Measurements from ENCODE around the gene GPX8. TPM values are rescaled to one million over a fixed set of nuclear protein-coding genes. Genes with fewer than 3 reads are reported as not detected.

GPX8 gene
- total and polyA plus RNA-seq, 2 of the 4 experiments (the other 2 are of a cell fraction): 131 to 166 TPM

DNA sequence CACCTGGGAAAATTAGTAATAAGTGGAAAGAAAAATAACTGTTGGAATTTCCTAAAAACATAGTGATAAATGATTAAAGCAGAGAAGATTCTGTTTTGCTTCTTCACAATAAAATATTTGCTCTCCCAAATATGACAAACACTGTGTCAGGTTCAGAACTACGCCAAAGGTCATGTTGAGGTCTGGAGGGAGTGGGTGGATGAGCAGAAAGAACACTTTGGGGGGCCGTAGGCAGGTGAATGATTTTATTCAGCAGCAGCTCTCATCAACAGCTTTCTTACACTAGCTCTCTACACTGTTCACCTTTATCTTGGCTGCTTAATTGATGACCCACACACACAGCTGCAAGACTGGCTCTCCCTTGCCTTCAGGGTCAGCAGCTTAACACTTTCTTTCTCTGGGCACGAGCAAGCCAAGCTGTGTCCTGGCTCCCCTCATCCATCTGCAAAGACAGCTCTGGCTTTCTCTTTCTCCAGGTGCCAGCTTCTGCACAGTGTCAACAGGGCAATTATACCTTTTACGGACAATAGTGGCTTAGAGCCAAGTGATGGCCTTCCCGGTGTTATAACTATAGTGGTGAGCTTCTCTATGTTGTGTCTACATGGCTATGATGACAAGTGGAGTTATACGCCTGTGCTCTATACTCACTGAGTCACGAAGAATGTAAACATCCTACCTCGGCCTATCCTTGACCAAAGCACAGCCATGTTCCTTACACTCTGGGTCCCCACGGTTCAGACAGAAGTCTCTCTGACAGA, 18.9 kb upstream of the GPX8 start:
- no peak for TF ChIP-seq FOS (IDR thresholded peaks at IDR 0.05; ENCODE audit: low read depth, low read length)
- TF ChIP-seq, protein P1, sequence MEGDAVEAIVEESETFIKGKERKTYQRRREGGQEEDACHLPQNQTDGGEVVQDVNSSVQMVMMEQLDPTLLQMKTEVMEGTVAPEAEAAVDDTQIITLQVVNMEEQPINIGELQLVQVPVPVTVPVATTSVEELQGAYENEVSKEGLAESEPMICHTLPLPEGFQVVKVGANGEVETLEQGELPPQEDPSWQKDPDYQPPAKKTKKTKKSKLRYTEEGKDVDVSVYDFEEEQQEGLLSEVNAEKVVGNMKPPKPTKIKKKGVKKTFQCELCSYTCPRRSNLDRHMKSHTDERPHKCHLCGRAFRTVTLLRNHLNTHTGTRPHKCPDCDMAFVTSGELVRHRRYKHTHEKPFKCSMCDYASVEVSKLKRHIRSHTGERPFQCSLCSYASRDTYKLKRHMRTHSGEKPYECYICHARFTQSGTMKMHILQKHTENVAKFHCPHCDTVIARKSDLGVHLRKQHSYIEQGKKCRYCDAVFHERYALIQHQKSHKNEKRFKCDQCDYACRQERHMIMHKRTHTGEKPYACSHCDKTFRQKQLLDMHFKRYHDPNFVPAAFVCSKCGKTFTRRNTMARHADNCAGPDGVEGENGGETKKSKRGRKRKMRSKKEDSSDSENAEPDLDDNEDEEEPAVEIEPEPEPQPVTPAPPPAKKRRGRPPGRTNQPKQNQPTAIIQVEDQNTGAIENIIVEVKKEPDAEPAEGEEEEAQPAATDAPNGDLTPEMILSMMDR (conservative IDR thresholded peaks at IDR 0.05; ENCODE audit: low read depth, low read length): no peak
- no peak for TF ChIP-seq POLR2A (IDR thresholded peaks at IDR 0.05; ENCODE audit: low read depth, low read length)
- TF ChIP-seq CEBPB (IDR thresholded peaks at IDR 0.05; ENCODE audit: low read depth, low read length): no peak
- no peak for TF ChIP-seq BHLHE40 (IDR thresholded peaks at IDR 0.05; ENCODE audit: low read depth, low read length)
- no peak for TF ChIP-seq RCOR1 (IDR thresholded peaks at IDR 0.05; ENCODE audit: insufficient replicate concordance, low read length)
- TF ChIP-seq CHD1 (IDR thresholded peaks at IDR 0.05; ENCODE audit: low read depth, low read length): no peak
- no peak for TF ChIP-seq RAD21 (IDR thresholded peaks at IDR 0.05; ENCODE audit: low read length)
- no peak for TF ChIP-seq SMC3 (IDR thresholded peaks at IDR 0.05; ENCODE audit: low read depth, low read length)
- TF ChIP-seq MAZ (IDR thresholded peaks at IDR 0.05; ENCODE audit: borderline replicate concordance, low read depth, low read length): no peak
- no peak for TF ChIP-seq MXI1 (IDR thresholded peaks at IDR 0.05; ENCODE audit: borderline replicate concordance, low read depth, low read length)
- TF ChIP-seq, protein P2, sequence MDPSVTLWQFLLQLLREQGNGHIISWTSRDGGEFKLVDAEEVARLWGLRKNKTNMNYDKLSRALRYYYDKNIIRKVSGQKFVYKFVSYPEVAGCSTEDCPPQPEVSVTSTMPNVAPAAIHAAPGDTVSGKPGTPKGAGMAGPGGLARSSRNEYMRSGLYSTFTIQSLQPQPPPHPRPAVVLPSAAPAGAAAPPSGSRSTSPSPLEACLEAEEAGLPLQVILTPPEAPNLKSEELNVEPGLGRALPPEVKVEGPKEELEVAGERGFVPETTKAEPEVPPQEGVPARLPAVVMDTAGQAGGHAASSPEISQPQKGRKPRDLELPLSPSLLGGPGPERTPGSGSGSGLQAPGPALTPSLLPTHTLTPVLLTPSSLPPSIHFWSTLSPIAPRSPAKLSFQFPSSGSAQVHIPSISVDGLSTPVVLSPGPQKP (IDR thresholded peaks at IDR 0.05; ENCODE audit: borderline replicate concordance, low read depth, low read length): no peak
- TF ChIP-seq, protein P3, sequence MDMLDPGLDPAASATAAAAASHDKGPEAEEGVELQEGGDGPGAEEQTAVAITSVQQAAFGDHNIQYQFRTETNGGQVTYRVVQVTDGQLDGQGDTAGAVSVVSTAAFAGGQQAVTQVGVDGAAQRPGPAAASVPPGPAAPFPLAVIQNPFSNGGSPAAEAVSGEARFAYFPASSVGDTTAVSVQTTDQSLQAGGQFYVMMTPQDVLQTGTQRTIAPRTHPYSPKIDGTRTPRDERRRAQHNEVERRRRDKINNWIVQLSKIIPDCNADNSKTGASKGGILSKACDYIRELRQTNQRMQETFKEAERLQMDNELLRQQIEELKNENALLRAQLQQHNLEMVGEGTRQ (IDR thresholded peaks at IDR 0.05; ENCODE audit: low read depth, low read length): no peak
- in situ Hi-C loops (cut with MboI; ENCODE audit: low sequenced_read_pairs): loop anchor here (5.0 to 25.0 kb wide), 2 partner anchors 199 to 654 kb away; no protein-coding TSS in a partner anchor

More for the DNA sequence above, 18.9 kb upstream of the GPX8 start:
- no peak overlapping the region for H2BK20ac ChIP-seq (ENCODE audit: low read depth, low read length)
- no CpG with 5 or more reads among the region's 9 CpGs for WGBS, 2 experiments (ENCODE audit: extremely low coverage in 2 of 2, insufficient read length in 1 of 2)
- no peak overlapping the region for H3K23ac ChIP-seq (ENCODE audit: low read depth, low read length)
- H3K27me3 ChIP-seq (ENCODE audit: control insufficient read depth, insufficient read depth, low read length): peaks cover 22% of the 10 kb centered on the region
- no peak overlapping the region for H2BK15ac ChIP-seq (ENCODE audit: low read depth, low read length)
- H3K4me1 ChIP-seq (ENCODE audit: control insufficient read depth, insufficient read depth, low read length): 0 out of 2 replicates have a peak, but pooled peaks cover 3% of the 10 kb centered on the region
- no peak overlapping the region for H3K4me2 ChIP-seq (ENCODE audit: low read depth, low read length)
- dilution Hi-C loops (cut with HindIII; ENCODE audit: low sequenced_read_pairs, unreplicated experiment): loop anchor here (25.0 kb wide), 1 partner anchor 204 kb away; no protein-coding TSS in a partner anchor
- H4K20me1 ChIP-seq (ENCODE audit: insufficient read depth, low read length): no peaks in the 10 kb centered on the region
- no peaks in the 10 kb centered on the region for H3K9me3 ChIP-seq (ENCODE audit: control insufficient read depth, insufficient read depth, low read length)
- H2AK9ac ChIP-seq (replicated peaks; ENCODE audit: low read depth, low read length, poor library complexity): no peak overlapping the region
- intact Hi-C loops (cut with micrococcal nuclease): no loop called here
- no peaks in the 10 kb centered on the region for H3K79me1 ChIP-seq (ENCODE audit: low read depth in 1 of 2, low read length in 2 of 2)
- H3K27ac ChIP-seq (ENCODE audit: insufficient read depth, low read length): no peak overlapping the region
- no peak overlapping the region for H3K14ac ChIP-seq (replicated peaks; ENCODE audit: low read depth, low read length)
- peak overlapping the region; percentile 48 for H2AFZ ChIP-seq (replicated peaks; ENCODE audit: low read length, poor library complexity)
- H2BK120ac ChIP-seq (ENCODE audit: low read depth, low read length): no peak overlapping the region
- H3K9me1 ChIP-seq (ENCODE audit: insufficient read depth, low read length): no peaks in the 10 kb centered on the region
- no peak overlapping the region for H4K91ac ChIP-seq (ENCODE audit: insufficient read depth, low read depth, low read length)
- H4K5ac ChIP-seq (ENCODE audit: low read depth, low read length): no peak overlapping the region
- H2BK5ac ChIP-seq (ENCODE audit: low read depth, low read length, poor library complexity, severe bottlenecking): no peak overlapping the region
- DNase-seq (no peak), ATAC-seq (ENCODE audit: low read depth) (no peak)
- BruUV-seq (replicated peaks): no TSS peak
- no peak overlapping the region for H3K4me3 ChIP-seq (ENCODE audit: insufficient read depth, low read depth, low read length)
- no peaks in the 10 kb centered on the region for H3K36me3 ChIP-seq (ENCODE audit: control insufficient read depth, insufficient read depth, low read length)
- no peak overlapping the region for H3K18ac ChIP-seq (ENCODE audit: low read depth, low read length)
- CTCF ChIA-PET: interaction anchor here (0.7 to 1.0 kb wide), 2 partner anchors 11 to 196 kb away, joined by 3 read pairs; no protein-coding TSS in a partner anchor
- H3K4ac ChIP-seq (ENCODE audit: low read depth, low read length): no peak overlapping the region
- POLR2A ChIA-PET (ENCODE audit: unreplicated experiment): no interaction called here
- H3K9ac ChIP-seq (ENCODE audit: low read depth, low read length): no peak overlapping the region
- no peak overlapping the region for H4K8ac ChIP-seq (ENCODE audit: low read depth in 2 of 2, low read length in 2 of 2)
- H2AK5ac ChIP-seq (ENCODE audit: low read depth, low read length): no peak overlapping the region
- H3K56ac ChIP-seq (ENCODE audit: extremely low read depth, insufficient read depth, low read length): no peak overlapping the region

Measured in IMR-90 (cell line).